Central memory CD8-positive, alpha-beta T cell (primary cell): Measurements from ENCODE around the gene KRTAP12-3.

Experiments used
- ATAC-seq: fragments of 150-1000 bp; cut with Tn5 transposase; replicated peaks from 2 replicates; pipeline ENCODE4 v1.10.0; 2022; ENCODE audit warnings: mild to moderate bottlenecking, moderate FRiP score, moderate number of reproducible peaks; ENCODE audit not compliant: poor library complexity, severe bottlenecking; ENCODE audit errors: extremely low read depth
- DNase-seq, 2 donors: peaks; one replicate each; pipeline ENCODE4 v3.0.0; 2021; ENCODE audit warnings: low spot score in 2 of 2
- H3K27ac Mint-ChIP-seq: one replicate; pipeline ENCODE4 v1.8.0; 2022; ENCODE audit warnings: low read depth, mild to moderate bottlenecking, moderate library complexity, mixed read lengths
- H3K27me3 Mint-ChIP-seq: one replicate; pipeline ENCODE4 v1.8.0; 2022; ENCODE audit warnings: mixed read lengths
- H3K36me3 Mint-ChIP-seq: one replicate; pipeline ENCODE4 v1.8.0; 2022; ENCODE audit warnings: mild to moderate bottlenecking, moderate library complexity, mixed read lengths; ENCODE audit not compliant: insufficient read depth
- H3K4me1 Mint-ChIP-seq: one replicate; pipeline ENCODE4 v1.8.0; 2022; ENCODE audit warnings: mixed read lengths
- H3K4me3 Mint-ChIP-seq: one replicate; pipeline ENCODE4 v1.8.0; 2022; ENCODE audit warnings: mild to moderate bottlenecking, moderate library complexity, mixed read lengths
- H3K9me3 Mint-ChIP-seq: one replicate; pipeline ENCODE4 v1.8.0; 2022; ENCODE audit warnings: mixed read lengths

KRTAP12-3 gene

GRCh38 chr21:44697811-44698734 lies 40.3 kb downstream of the KRTAP12-3 start:
- H3K27me3 Mint-ChIP-seq, result peaks cover 72% of the 10 kb centered on the region

GRCh38 chr21:44699502-44700001 lies 41.8 kb downstream of the KRTAP12-3 start:
- peaks cover 86% of the 10 kb centered on the region for H3K27me3 Mint-ChIP-seq
- H3K4me3 Mint-ChIP-seq, result no peak overlapping the region
- H3K27ac Mint-ChIP-seq, result no peak overlapping the region
- ATAC-seq (no peak), DNase-seq (no peak)
- H3K9me3 Mint-ChIP-seq, result no peaks in the 10 kb centered on the region
- H3K4me1 Mint-ChIP-seq, result peaks cover 15% of the 10 kb centered on the region
- peaks cover 2% of the 10 kb centered on the region for H3K36me3 Mint-ChIP-seq

More at GRCh38 chr21:44697811-44698734, 40.3 kb downstream of the KRTAP12-3 start:
- Mint-ChIP-seq H3K4me1 (peaks cover 15% of the 10 kb centered on the region), H3K27ac (peak overlapping the region; percentile 33), H3K9me3 (no peaks in the 10 kb centered on the region), H3K36me3 (peaks cover 2% of the 10 kb centered on the region), H3K4me3 (no peak overlapping the region)
- DNase-seq (no peak), ATAC-seq (no peak)

- peaks cover 95% of the 10 kb centered on the region for H3K27me3 Mint-ChIP-seq
- H3K9me3 Mint-ChIP-seq, result no peaks in the 10 kb centered on the region
- H3K4me1 Mint-ChIP-seq, result peaks cover 15% of the 10 kb centered on the region
- no peak overlapping the region for H3K4me3 Mint-ChIP-seq
- H3K27ac Mint-ChIP-seq, result no peak overlapping the region
- DNase-seq, result peak in 1 of 2 donors; percentile 8
- H3K36me3 Mint-ChIP-seq, result peaks cover 2% of the 10 kb centered on the region
- ATAC-seq, result no peak
Observed at GRCh38 chr21:44700101-44701022, 42.6 kb downstream of the KRTAP12-3 start.

DNA sequence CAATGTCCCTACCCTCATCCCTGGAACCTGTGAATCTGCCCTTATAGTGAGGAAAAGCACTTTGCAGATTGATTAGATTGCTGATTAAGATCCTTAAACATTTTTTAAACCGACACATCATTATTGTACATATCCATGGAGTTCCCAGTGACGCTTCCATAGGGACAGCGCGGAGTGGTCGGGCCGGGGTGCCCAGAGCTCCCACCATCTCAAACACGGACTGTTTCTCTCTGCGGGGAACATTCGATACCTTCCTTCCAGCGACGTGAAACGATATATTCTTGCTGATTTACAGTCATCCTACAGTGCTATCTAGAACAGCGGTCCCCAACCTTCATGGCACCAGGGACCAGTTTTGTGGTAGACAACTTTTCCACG lies 43.3 kb downstream of the KRTAP12-3 start:
- Mint-ChIP-seq H3K9me3 (peaks cover 4% of the 10 kb centered on the region), H3K36me3 (peaks cover 2% of the 10 kb centered on the region), H3K4me3 (no peak overlapping the region), H3K27ac (no peak overlapping the region), H3K27me3 (peaks cover 100% of the 10 kb centered on the region), H3K4me1 (peaks cover 19% of the 10 kb centered on the region)
- no peak for ATAC-seq
- peak in 1 of 2 donors; percentile 4 for DNase-seq

- H3K36me3 Mint-ChIP-seq, result peaks cover 2% of the 10 kb centered on the region
- peaks cover 4% of the 10 kb centered on the region for H3K9me3 Mint-ChIP-seq
Observed at GRCh38 chr21:44701541-44701940, 43.8 kb downstream of the KRTAP12-3 start.

GRCh38 chr21:44702111-44702972 lies 44.6 kb downstream of the KRTAP12-3 start:
- peaks cover 2% of the 10 kb centered on the region for H3K36me3 Mint-ChIP-seq
- peaks cover 100% of the 10 kb centered on the region for H3K27me3 Mint-ChIP-seq
- no peak overlapping the region for H3K4me3 Mint-ChIP-seq
- no peak overlapping the region for H3K27ac Mint-ChIP-seq
- H3K4me1 Mint-ChIP-seq, result peaks cover 17% of the 10 kb centered on the region
- DNase-seq (peak in 1 of 2 donors; percentile 13), ATAC-seq (no peak)
- peaks cover 4% of the 10 kb centered on the region for H3K9me3 Mint-ChIP-seq

More at GRCh38 chr21:44701541-44701940, 43.8 kb downstream of the KRTAP12-3 start:
- Mint-ChIP-seq H3K4me1 (peaks cover 20% of the 10 kb centered on the region), H3K27me3 (peaks cover 100% of the 10 kb centered on the region), H3K4me3 (no peak overlapping the region), H3K27ac (no peak overlapping the region)
- ATAC-seq (no peak), DNase-seq (peak in 1 of 2 donors; percentile 12)

DNA sequence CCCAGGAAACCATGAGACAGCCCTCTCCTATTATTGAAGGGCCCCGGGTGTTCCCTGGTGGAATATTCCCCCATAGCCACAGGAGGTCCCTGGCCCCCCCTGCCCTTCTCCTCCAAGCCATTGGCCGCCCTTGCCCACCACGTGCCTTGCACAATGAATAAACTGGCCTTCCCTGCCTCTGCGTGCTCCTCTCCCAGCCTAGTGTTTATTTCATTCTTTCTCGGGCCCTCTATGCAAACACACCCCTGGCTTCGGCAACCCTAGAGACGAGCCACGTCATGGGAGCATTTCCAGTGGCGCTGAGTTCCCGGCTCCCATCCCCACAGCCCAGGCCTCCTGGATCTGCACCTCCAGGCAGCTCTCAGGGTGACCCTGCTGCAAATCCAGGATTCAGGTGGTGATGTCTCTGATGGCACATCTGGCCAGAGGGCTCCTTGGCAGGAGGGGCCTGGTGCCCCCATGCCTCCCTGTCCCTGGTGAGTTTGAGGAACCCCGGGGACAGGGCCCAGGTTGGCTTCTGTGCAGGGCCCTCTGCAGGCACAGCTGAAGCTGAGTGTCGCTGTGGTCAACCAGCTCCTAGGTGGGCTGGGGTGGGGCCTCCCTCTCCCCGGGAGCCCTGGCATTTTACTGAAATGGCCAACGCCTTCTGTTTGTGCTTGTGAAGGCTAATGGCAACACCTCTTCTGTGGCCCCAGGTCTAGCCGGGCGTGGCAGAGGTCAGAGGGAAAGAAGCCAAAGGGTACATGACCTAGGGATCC lies 45.4 kb downstream of the KRTAP12-3 start:
- Mint-ChIP-seq H3K36me3 (peaks cover 5% of the 10 kb centered on the region), H3K9me3 (peaks cover 4% of the 10 kb centered on the region), H3K4me3 (no peak overlapping the region), H3K27ac (no peak overlapping the region), H3K27me3 (peaks cover 100% of the 10 kb centered on the region), H3K4me1 (peaks cover 9% of the 10 kb centered on the region)
- DNase-seq (peak in 1 of 2 donors; percentile 1), ATAC-seq (no peak)

DNA sequence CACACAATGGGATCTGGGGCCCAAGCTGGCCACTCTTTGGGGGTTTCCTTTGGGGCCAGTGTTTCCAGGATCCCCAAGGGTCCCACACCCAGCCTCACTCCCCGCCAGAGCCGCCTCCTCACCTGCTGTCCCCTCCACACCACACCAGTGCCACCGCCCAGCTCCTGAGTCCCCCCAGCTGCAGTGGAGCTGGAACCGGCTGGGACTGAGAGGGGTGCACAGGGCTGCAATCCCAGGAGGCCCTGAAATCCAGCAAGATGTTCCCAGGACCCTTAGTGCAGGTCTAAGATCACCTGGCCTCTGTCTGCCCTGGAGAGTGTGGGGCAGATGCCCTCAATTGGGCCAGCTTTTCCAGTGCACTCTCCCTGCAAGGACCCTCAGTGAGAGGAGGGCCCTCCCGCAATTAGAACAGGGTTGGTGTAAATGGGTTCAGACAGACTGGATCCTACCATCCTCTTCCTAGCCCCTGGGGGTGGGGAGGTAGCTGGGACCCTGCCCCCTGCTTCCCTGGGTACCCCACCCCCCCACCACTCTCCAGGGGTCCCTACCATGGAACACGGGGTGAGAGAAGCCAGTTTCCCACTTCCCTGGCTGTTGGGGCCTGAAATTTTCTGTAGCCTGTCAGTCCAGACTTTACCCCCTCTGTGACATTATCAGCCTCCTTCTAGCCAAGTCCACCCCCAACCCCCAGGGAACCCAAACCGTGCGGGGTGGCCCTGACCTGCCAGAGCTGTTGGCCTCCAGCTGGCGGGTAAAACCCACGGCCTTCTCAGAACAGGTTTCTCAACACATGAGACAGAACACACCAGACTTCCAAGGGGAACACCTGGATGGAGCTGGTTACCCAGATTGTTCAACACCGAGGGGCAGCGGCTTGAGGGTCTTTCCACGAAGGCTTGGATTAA lies 46.3 kb downstream of the KRTAP12-3 start:
- Mint-ChIP-seq H3K36me3 (peaks cover 5% of the 10 kb centered on the region), H3K4me3 (no peak overlapping the region), H3K27ac (no peak overlapping the region), H3K9me3 (peaks cover 4% of the 10 kb centered on the region), H3K27me3 (peaks cover 100% of the 10 kb centered on the region), H3K4me1 (peaks cover 5% of the 10 kb centered on the region)
- ATAC-seq (no peak), DNase-seq (peak in 1 of 2 donors; percentile 7)

DNA sequence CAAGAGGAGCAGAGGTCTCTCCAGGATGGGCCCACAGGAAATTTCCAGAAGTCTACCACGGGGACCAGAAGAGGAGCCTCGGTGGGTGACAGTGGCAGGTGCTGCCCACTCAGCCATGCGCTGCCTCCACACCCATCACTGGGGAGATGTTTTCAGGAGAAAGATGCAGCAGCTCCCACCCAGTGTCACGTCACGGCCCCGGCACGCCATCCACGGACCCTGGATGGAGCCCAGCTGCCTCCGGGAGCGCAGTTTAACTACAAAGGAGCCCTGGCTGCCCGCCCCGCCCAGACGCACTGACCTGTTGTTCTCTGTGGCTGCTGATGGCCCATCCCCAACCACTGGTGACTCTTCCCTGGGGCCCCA lies 46.9 kb downstream of the KRTAP12-3 start:
- Mint-ChIP-seq H3K4me1 (peaks cover 11% of the 10 kb centered on the region), H3K36me3 (peaks cover 5% of the 10 kb centered on the region), H3K27ac (no peak overlapping the region), H3K27me3 (peaks cover 100% of the 10 kb centered on the region), H3K4me3 (no peak overlapping the region), H3K9me3 (peaks cover 4% of the 10 kb centered on the region)
- ATAC-seq (no peak), DNase-seq (peak in 1 of 2 donors; percentile 8)

GRCh38 chr21:44706026-44706705 lies 48.4 kb downstream of the KRTAP12-3 start:
- peaks cover 4% of the 10 kb centered on the region for H3K36me3 Mint-ChIP-seq
- H3K9me3 Mint-ChIP-seq, result peaks cover 4% of the 10 kb centered on the region
- peaks cover 20% of the 10 kb centered on the region for H3K4me1 Mint-ChIP-seq
- DNase-seq, result no peak
- peaks cover 100% of the 10 kb centered on the region for H3K27me3 Mint-ChIP-seq
- ATAC-seq, result no peak
- no peak overlapping the region for H3K4me3 Mint-ChIP-seq
- no peak overlapping the region for H3K27ac Mint-ChIP-seq
